Posterior cingulate gyrus (tissue), 11 donors: ENCODE data around the gene CPED1.

Experiments
- DNase-seq, 10 donors: peaks; one replicate each; pipeline versions ENCODE4 v3.0.0 to v3.0.0-alpha.2; 2020 to 2021; ENCODE audit warnings: mixed read lengths in 3 of 10
- intact Hi-C: fragments of 100-400 bp; cut with DNase I; formaldehyde crosslinking; loops from one replicate; pipeline ENCODE4 v1.15.1; 2023

CPED1 gene

DNA sequence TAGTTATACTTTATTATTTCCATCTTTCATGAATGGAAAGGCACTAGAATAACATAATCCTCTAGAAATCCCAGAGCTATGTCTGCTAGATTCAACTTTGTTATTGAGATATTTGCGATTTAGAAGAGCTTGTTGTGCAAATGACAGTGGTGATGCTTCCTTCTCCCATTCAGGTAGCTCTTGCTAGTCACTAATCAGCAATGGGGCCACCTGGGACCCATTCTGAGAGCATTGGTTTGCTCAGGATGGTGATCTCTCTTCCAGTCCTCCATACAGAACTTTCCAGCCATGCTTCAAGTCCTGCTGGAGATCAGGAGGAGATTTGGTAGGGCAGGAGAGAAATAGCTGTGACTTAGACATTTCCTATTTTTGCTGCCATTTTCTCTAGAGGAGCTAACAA lies 274.5 kb downstream of the CPED1 start:
- DNase-seq: no peak
- intact Hi-C loops: no loop called here

DNA sequence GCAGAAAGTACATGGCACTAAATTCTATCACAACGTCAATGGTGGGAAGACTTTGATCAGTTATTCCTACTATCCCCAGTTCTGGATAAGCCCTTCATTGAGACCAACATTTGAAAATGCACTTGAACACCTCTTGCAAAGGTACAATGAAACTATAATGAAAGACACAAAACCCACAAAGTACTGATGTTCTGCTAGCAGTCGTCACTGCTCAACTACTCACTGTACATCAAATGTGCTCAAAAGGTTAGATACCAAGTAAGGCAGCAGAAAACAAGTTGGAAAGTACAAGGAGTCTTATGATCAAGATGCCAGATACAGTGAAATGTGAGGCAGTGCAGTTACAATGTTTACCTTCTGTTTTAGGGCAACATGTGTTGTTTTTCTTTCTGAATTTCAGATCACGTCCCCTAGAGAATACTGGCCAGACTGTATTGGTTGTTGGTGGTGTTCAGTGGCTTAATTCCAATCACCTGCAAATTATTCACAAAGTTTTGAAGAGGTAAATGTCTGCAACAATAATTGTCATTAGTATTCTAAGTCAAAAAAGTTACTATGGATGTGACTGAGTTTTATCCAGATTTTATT lies 277.9 kb downstream of the CPED1 start:
- DNase-seq: no peak
- intact Hi-C loops: no loop called here

DNA sequence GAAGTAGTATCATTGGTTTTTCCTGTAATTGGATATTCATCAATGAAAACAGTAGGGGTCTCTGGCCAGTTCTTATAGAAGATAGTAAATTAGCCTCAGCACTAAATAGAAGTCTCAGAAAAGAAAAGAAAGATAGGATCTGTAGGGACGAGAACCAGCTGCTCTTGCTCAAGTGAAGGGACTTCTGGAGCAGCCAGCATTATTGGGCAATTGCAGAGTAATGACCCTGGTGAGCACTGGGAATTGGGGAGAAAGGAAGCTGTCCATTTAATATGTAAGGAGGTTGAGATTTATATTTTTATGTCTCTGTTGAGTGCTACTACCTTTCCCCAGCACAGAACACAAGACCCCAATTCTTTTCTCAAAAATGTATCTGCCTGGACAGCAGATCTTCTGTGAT lies 279.1 kb downstream of the CPED1 start:
- intact Hi-C loops: no loop called here
- no peak for DNase-seq

- intact Hi-C loops: no loop called here
- DNase-seq: no peak
These were observed 281.3 kb downstream of the CPED1 start for GRCh38 chr7:121269798-121270197.

DNA sequence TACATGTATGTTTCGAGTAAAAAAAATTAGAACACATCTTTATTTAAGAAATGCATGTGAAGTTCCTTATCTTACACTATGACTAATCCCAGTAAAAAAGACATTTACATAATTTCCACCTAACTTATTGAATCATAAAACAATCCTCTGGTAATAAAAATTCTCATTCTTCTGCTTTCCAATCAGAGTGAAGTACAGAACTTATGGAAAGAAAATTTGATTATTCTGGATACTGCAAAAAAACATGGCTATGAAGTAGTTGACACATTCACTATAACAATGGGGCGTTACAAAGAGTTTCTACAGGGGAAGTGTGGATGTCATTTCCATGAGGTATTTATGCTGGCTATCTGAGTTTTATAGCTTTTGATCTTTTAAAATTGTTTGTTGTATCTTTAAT lies 282.6 kb downstream of the CPED1 start:
- intact Hi-C loops: no loop called here

GRCh38 chr7:121271916-121272315 lies 283.4 kb downstream of the CPED1 start:
- DNase-seq: no peak
- intact Hi-C loops: no loop called here

More for the DNA sequence above, 282.6 kb downstream of the CPED1 start:
- no peak for DNase-seq

DNA sequence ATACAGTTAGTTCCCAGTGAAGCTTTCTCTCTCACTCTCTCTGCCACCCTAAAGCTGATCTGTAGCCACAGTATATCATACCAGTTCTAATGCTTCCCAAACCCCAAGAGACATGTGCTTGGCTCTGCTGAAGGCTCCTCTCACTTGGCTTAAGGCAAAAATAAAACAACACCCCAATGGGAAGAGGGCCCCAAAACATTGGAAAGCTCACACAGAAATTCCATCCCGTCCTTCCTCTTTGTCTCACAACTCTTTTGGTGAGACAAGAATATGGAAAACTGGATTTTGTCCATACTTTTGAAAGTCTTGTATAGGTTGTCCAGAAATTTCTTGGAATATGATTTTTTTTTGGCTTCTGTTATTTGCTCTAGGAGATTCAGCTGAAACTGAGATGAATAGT lies 284.2 kb downstream of the CPED1 start:
- DNase-seq: no peak

GRCh38 chr7:121273467-121274167 lies 285.1 kb downstream of the CPED1 start:
- DNase-seq: no peak
- intact Hi-C loops: no loop called here

More for the DNA sequence above, 284.2 kb downstream of the CPED1 start:
- intact Hi-C loops: no loop called here

- intact Hi-C loops: no loop called here
- DNase-seq: no peak
These were observed 286.0 kb downstream of the CPED1 start for GRCh38 chr7:121274467-121274866.

GRCh38 chr7:121275204-121275603 lies 286.7 kb downstream of the CPED1 start:
- intact Hi-C loops: no loop called here
- no peak for DNase-seq

DNA sequence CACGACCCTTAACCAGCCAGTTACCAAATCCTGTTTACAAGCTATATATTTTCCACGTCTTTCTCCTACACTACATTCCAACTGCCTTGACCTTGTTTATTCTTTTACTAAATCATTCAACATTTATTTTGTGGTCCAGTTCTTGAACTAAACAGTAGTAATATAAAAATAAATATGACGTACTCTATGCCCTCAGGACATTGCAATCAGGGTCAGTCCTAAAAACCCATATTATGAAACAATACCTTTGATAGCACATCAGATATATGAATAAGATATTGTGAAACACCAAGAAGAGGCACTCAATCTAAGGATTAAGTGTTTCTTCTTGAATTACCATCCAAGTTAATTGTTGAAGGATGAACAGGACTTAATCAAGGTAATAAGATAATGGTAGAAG lies 287.8 kb downstream of the CPED1 start:
- intact Hi-C loops: no loop called here
- DNase-seq: no peak

DNA sequence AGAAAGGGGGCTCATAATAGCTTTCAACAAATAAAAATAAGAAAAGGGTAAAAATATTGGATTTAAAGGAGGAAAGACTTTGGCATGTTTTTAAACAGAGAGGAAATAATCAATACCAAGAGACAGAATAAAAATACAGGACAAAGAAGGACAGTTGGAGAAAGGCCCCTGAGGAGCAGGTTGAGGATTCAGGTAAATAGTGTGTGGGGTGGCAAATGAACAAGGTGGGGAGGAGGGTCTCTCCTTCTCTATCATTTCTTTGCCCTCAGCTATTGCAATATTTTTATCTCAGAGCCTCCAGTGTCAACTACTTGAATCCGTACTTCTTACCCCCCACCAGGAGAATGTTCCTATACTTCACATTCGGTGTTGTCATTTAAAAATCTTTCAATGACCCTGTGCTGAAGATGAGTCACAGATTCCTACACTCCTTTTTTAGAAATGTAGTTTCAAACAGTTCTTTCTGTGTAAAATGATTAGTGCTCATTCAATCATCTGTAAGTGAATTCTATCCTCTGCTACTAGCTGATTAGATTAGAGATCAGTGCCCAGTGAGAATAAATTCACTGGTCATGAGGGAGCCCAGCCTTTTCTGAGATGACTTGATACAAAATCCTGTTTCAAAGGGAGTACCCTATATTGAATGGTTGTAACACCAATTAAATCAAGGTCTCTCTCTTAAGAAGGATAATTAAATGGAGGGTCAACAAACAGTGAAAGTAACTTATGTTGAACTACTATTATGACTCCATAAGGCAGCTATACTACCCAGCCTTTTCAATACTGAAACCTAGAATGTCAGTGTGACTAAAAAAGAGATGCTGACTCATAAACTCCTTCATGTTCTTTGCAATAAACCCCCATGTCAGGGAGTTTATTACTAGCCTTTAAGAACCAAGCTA lies 289.9 kb downstream of the CPED1 start:
- DNase-seq: no peak
- intact Hi-C loops: no loop called here

DNA sequence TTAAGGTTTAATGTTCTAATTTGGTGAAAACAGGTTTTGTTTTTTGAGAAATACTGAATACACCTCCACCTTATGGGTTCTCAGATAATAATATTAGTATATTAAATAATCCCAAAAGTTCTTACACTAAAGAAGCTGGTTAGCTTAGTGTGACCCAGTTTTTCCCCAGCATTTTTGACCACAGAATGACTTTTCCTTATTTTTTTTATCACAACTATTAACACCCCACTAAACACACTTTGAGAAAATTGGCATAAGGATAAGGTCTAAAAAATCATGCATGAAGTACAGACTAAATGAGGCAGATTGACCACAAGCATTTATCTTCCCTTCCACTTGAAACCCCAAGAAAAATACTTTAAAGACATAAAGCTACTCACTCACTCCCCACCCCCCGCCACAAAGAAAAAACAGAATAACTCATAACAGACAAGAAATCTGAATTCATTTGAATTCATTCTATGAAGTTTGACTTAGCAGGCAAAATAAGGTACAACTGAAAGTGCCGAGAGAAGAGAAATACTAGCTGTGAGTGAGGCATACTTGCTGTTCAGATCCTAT lies 290.6 kb downstream of the CPED1 start:
- DNase-seq: no peak
- intact Hi-C loops: no loop called here

- intact Hi-C loops: no loop called here
- no peak for DNase-seq
These were observed 291.3 kb downstream of the CPED1 start for GRCh38 chr7:121279822-121280221.

DNA sequence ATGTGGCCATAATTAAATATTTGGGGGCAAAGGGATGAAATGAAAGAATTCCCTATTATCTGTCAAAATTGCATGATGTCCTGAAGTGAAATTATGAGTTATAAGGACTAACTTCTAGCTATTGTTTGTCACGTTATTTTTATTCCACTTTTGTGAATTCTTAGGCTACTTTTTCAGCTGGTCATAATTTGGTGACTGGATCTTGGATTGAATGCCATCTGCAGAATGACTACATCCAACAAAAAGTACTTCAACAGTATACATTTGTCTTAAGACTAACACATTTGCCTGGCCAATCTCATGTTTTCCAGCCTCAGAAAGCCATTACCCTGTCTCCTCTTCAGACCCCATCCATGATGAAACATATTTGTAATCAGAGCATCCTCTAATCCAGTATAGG lies 292.1 kb downstream of the CPED1 start:
- intact Hi-C loops: no loop called here

GRCh38 chr7:121282129-121282528 lies 293.6 kb downstream of the CPED1 start:
- intact Hi-C loops: no loop called here
- DNase-seq: no peak

More for the DNA sequence above, 292.1 kb downstream of the CPED1 start:
- DNase-seq: no peak

- intact Hi-C loops: no loop called here
- DNase-seq: no peak
These were observed 296.7 kb downstream of the CPED1 start for GRCh38 chr7:121285066-121285667.

DNA sequence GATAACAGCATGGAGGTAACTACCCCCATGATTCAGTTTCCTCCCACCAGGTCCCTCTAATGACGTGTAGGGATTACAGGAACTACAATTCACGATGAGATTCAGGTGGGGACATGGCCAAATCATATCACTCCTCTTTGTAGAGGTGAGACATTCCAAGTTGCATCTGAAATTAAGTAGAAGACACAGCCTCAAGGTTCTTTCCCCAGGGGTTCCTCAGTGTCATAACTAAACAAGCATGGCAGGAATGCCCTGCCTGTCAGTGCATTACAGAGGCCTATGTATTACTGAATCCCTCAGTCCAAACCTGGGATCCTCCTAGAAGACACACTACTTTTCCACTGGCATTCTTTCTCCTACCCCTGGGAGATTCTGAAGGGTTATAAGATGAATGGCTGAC lies 297.7 kb downstream of the CPED1 start:
- intact Hi-C loops: no loop called here
- no peak for DNase-seq

DNA sequence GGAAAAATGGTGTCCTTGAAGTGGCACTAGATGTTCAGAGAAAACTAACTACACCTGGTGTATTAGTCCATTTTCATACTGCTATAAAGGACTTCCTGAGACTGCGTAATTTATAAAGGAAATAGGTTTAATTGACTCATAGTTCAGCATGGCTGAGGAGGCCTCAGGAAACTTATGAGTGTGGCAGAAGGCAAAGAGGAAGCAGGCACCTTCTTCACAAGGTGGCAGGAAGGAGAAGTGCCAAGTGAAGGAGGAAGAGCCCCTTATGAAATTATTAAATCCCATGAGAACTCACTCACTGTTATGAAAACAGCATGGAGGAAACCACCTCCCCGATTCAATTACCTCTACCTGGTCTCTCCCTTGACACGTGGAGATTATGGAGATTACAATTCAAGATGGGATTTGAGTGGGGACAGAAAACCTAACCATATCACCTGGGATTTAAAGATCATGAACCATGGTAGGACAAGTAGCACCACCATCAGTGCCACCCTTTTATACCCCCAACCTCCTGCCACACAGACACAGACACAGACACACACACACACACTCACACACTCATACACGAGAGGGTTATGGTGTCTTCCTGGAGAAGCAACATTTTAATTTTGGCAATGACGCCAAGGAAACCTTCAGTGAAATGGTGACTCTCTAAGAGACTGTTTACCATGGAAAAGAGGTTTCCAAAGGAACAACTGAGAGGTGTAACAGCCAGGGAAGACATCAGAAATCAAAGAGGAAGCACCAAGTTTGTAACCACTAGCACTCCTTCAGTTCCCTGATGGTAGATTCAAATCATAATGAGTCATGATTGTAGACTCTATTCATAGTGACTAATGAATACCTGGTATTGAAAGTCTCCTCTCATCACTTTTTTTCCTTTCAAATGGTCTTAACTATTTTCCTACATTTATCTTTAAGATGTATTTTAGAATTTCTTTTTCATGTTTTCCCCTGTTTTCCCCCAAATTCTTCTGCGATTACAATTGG lies 298.5 kb downstream of the CPED1 start:
- intact Hi-C loops: no loop called here
- DNase-seq: no peak

DNA sequence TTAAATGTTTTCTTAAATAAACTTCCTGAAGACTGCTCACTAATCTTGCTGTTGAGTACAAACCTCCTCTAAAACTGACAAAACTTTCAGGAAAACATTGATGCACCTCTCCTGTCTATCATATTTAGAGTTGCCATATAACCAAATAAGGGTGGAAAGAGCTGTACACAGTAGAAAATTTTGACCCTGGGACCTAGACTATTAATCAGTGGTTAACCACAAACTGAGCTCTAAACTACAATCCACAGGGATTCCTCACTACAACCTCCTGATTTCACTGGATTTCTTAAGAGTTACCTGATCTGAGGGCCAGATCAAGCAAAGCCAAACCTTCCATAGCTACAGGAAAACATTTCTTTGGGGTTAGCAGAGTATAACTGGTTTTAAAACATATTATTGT lies 300.4 kb downstream of the CPED1 start:
- no peak for DNase-seq
- intact Hi-C loops: no loop called here
